CD4-positive, alpha-beta T cell treated with Interleukin-4 for 4 hours (primary cell): ENCODE measurements around the gene PCDHGA1.
"Not testable (repeated sequence)": the region's sequence is repeated elsewhere in the genome, so short reads cannot be mapped to it uniquely, and the experiment has no call there.

ENCODE experiments used
- DNase-seq: peaks from one replicate; pipeline ENCODE4 v3.0.0-alpha.2; 2020

PCDHGA1 gene

GRCh38 chr5:141330299-141331080 is at the start of gene PCDHGA1:
TSS of gene PCDHGA1 (plus strand) at chr5:141330514.
- DNase-seq, result peak; percentile 12

DNA sequence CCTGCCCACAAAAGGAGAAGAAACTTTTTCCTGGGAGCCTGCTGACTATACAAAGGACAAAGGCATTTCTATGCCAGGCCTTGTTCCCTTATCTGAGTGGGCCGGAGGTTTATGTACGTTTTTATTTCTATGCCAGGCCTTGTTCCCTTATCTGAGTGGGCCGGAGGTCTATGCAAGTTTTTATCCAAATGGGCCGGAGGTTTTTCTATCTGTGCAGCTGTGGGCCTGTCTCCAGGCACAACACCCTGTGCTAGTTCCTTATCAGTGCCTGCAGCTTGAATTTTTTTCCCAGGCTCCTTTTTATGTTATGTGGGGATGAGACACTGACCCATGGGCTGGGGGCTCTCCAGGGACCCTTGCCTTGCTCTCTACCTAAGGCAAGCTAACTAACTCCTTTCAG is 31.9 kb upstream of the PCDHGA1 start:
- no peak for DNase-seq

- no peak for DNase-seq
Measured at GRCh38 chr5:141303756-141304155, 26.6 kb upstream of the PCDHGA1 start, which contains the start of gene SLC25A2. TSS of gene SLC25A2 (minus strand) at chr5:141304049. CDS start at chr5:141303865, 184 bp downstream.

- no peak for DNase-seq
Measured at GRCh38 chr5:141306630-141307029, 23.7 kb upstream of the PCDHGA1 start.

- no peak for DNase-seq
Measured at GRCh38 chr5:141313711-141314110, 16.6 kb upstream of the PCDHGA1 start.

GRCh38 chr5:141316963-141317362 is 13.4 kb upstream of the PCDHGA1 start:
- not testable (repeated sequence) for DNase-seq

- DNase-seq, result no peak
Measured at GRCh38 chr5:141319202-141319601, 11.1 kb upstream of the PCDHGA1 start.

DNA sequence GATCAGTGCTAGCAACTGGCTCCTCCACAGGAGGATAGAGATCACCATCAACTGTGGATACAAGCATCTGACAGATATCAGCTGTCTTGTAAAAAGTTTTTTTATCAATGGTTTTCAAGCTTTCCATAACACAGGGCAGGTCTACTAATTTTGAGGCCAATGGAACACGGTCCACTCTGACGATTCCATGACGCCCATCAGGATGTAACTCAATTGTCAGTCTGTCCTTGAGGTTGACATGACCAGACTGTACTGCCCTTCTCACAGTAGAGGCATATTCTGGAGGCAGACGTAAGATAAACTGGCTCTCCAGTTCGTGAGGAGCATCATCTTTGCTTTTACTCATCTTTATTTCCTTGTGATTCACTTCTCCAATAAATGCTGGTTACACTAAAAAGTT is 10.6 kb upstream of the PCDHGA1 start:
- DNase-seq, result no peak

GRCh38 chr5:141320225-141321169 is 9.8 kb upstream of the PCDHGA1 start, which contains the start of gene TAF7:
TSS of gene TAF7 (minus strand) at chr5:141320784. CDS start at chr5:141320044, 740 bp downstream.
- peak; percentile 92 for DNase-seq

DNA sequence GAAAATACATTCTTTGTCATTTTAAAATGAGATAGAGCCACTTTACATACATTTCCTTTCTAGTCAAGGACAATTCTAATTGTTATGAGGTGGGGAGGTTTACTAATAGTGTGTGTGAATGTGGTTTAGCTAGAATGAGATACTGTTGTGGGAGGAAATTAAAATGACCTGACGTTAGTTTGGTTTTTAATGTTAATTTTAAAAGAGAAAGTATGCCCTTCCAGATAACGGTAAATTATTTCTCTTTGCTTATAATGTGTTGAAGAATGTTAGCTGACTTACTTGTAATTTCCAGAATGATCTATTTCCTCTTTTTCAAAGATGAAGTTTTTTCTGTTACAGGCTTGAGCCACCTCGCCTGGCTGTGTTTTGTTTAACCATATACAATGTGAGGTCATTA is 8.1 kb upstream of the PCDHGA1 start:
- DNase-seq, result no peak

DNA sequence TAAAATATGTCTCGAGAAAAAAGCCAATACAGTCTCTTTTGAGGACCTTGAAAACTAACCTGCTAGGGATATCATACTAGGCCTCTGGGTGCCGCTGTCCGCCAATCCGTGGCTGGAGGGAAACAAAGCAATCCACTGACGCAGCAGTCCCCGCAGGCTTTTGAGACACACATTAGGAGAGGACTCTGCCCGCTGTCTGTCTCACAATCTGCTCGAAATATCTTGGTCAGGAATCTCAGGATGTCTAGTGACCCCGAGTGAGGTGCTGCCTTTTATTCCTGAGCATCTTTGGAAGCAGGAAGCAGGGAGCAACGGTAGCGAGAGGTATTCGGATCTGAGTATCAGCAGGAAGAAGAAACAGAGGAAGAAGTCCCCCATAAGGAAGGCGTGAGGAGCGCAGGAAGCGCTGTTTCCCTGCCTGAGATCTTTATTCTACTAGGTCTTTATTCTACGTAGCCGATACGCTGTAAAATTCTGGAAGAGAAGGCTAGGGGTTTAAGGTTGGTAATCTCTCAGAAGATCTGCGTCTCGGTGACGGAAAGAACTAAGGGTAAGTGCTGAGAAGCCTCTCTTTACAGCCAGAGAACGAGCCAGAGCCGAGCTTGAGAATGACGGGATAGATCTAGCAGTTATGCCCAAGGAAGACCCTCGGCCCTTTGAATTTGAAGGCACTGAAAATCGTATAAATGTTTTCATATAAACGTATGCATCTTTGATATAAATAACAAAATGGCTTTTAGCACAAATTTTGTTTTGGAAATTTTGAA is 4.0 kb upstream of the PCDHGA1 start:
- peak; percentile 68 for DNase-seq

- no peak for DNase-seq
Measured at GRCh38 chr5:141328231-141328630, 2.1 kb upstream of the PCDHGA1 start.

DNA sequence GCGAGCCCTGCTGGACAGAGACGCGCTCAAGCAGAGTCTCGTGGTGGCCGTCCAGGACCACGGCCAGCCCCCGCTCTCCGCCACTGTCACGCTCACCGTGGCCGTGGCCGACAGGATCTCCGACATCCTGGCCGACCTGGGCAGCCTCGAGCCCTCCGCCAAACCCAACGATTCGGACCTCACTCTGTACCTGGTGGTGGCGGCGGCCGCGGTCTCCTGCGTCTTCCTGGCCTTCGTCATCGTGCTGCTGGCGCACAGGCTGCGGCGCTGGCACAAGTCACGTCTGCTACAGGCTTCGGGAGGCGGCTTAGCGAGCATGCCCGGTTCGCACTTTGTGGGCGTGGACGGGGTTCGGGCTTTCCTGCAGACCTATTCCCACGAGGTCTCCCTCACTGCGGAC is 2.3 kb downstream of the PCDHGA1 start:
- DNase-seq, result not testable (repeated sequence)

DNA sequence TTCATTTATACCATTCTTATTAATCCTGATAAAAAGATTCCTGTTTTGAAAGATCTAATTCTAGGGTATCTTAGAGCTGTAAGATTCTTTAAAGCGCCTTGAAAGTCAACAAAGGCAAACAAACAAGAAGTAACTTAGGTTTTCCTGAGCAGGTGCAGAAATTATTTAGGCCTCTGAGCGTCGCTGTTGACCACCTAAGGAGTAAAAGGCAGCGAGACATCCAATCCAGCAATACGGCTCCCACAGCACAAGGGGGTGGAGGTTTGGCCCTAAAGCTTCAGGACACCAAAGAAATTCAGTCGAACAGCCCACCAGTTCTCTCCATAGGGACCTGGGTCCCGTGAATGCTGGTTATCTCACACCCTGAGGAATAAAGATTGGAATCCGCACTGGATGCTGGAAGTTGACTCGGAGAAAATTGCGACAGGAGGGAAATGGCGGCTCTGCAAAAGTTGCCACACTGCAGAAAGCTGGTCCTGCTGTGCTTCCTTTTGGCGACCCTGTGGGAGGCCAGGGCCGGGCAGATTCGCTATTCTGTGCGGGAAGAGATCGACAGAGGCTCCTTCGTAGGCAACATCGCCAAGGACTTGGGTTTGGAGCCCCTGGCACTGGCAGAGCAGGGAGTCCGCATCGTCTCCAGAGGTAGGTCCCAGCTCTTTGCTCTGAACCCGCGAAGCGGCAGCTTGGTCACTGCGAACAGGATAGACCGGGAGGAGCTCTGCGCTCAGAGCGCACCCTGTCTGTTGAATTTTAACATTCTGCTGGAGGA is 8.4 kb downstream of the PCDHGA1 start, which contains the start of gene PCDHGA2:
Gene PCDHGA2, plus strand, starts transcription at position 223 of the 769 bp plus-strand sequence.
- DNase-seq, result no peak

- DNase-seq, result not testable (repeated sequence)
Measured at GRCh38 chr5:141340781-141341354, 10.6 kb downstream of the PCDHGA1 start.

DNA sequence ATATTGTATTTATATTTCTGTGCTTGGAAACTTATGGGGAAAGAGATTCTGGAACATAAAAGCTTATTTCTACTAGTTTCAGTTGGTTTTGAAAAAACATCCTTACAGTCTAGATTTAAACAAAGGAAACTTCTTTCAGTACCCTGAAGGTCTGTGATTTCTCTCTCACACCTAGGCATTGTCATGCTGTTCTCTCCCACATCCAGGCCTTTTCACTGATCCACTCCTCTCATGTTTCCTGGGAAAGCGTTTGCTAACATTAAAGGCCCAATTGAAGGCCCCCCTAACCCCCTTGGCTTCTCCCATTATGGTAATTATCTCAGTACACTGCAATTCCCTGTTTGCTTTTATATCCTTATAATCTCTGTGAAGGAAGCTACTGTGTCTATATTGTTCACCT is 12.5 kb downstream of the PCDHGA1 start:
- no peak for DNase-seq

DNA sequence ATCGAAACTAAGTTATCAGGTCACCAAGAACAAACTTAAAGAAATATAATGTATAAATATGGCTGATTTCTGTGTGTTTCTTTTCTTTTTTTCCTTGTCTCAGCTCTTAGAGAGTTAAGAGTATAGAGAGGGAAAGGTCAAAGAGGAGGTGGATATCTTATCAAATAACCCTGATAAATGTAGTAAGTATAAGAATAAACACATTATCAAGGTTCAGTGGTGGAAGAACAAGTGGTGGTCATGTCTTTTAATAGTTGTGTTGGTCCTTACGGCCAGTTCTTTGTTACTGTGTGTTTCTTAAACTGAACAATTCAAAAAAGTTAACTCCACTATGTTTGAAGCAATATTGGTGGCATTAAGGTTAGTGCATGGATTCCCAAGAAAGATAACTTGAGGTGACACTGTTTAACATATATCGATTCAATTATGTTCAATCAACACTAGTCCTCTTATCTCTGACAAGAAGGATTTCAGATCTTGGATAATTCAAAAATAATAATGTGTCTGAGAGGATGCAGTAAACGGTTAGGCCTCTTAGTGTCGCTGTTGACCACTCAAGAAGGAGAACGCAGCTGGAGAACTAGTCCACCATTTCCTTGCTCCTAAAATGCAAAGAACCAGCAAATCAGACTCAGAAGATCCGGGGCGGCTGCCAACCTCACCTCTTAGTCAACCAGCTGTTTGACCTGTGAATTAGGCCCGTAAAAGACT is 13.1 kb downstream of the PCDHGA1 start, which contains the start of gene PCDHGA3:
Gene PCDHGA3, plus strand, starts transcription at position 588 of the 711 bp plus-strand sequence. CDS start 205 bp downstream, outside the sequence.
- no peak for DNase-seq

- no peak for DNase-seq
Measured at GRCh38 chr5:141343953-141344463, 13.7 kb downstream of the PCDHGA1 start.

DNA sequence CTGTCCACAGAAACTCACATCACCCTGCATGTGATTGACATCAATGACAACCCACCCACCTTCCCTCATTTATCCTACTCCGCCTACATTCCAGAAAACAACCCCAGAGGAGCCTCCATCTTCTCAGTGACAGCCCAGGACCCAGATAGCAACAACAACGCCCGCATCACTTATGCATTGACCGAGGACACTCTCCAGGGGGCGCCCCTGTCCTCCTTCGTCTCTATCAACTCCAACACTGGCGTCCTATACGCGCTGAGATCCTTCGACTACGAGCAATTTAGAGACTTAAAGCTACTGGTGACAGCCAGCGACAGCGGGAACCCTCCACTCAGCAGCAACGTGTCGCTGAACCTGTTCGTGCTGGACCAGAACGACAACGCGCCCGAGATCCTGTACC is 15.0 kb downstream of the PCDHGA1 start:
- DNase-seq, result no peak

DNA sequence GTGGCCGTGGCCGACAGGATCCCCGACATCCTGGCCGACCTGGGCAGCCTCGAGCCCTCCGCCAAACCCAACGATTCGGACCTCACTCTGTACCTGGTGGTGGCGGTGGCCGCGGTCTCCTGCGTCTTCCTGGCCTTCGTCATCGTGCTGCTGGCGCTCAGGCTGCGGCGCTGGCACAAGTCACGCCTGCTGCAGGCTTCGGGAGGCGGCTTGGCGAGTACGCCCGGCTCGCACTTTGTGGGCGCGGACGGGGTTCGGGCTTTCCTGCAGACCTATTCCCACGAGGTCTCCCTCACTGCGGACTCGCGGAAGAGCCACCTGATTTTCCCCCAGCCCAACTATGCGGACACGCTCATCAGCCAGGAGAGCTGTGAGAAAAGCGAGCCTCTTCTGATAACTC is 15.7 kb downstream of the PCDHGA1 start:
- not testable (repeated sequence) for DNase-seq
